Upper lobe of left lung (tissue), 6 donors: ENCODE results near the gene WFIKKN1. TPM values are rescaled to one million over a fixed set of nuclear protein-coding genes. Genes with fewer than 3 reads are reported as not detected.
A peak's percentile ranks its signal among the peaks of the same experiment; 100 is the strongest.

ENCODE experiments used
- ATAC-seq, 2 donors: fragments of 200-7000 bp; cut with Tn5 transposase; one replicate each; pipeline ENCODE4 v1.9.1; 2022; ENCODE audit warnings: mild to moderate bottlenecking in 2 of 2, moderate library complexity in 2 of 2; ENCODE audit not compliant: low FRiP score in 2 of 2
- DNase-seq, 2 donors: peaks; one replicate each; pipeline ENCODE4 v3.0.0-alpha.2; 2019 to 2020
- H3K27ac ChIP-seq, 4 donors: fragments of 200-600 bp; sonication (generic); one replicate each; pipeline ENCODE4 v1.5.1; 2016 to 2019
- H3K27me3 ChIP-seq, 4 donors: fragments of 200-600 bp; sonication (generic); one replicate each; pipeline ENCODE4 v1.5.1; 2017 to 2019
- H3K36me3 ChIP-seq, 4 donors: fragments of 200-600 bp; sonication (generic); one replicate each; pipeline ENCODE4 v1.5.1; 2016 to 2019
- H3K4me1 ChIP-seq, 4 donors: fragments of 200-600 bp; sonication (generic); one replicate each; pipeline ENCODE4 v1.5.1; 2018 to 2019
- H3K4me3 ChIP-seq, 4 donors: fragments of 200-600 bp; sonication (generic); one replicate each; pipeline ENCODE4 v1.5.1; 2017 to 2019; ENCODE audit warnings: mild to moderate bottlenecking in 2 of 4, moderate library complexity in 1 of 4
- H3K9me3 ChIP-seq, 4 donors: fragments of 200-600 bp; sonication (generic); one replicate each; pipeline ENCODE4 v1.5.1; 2018 to 2019
- EP300 ChIP-seq, 4 donors: sonication (generic); formaldehyde crosslinking; IDR thresholded peaks; one replicate each; pipeline ENCODE4 v1.5.1; 2017; ENCODE audit warnings: antibody characterized with exemption in 4 of 4, control low read depth in 2 of 4
- POLR2A ChIP-seq, 4 donors: fragments of 450-650 bp; IDR thresholded peaks; one replicate each; pipeline ENCODE4 v1.5.1; 2016 to 2017; ENCODE audit warnings: antibody characterized with exemption in 4 of 4, mild to moderate bottlenecking in 2 of 4
- POLR2AphosphoS5 ChIP-seq, 2 donors: sonication (generic); formaldehyde crosslinking; IDR thresholded peaks; one replicate each; pipeline ENCODE4 v1.5.1; 2017; ENCODE audit warnings: antibody characterized with exemption in 2 of 2
- WGBS, 2 donors: methylation state at CpG; one replicate each; pipeline ENCODE4 v1.1.5; 2017 to 2018; 5-methylcytosine and 5-hydroxymethylcytosine counted together
- total RNA-seq, 6 donors: library from RNA; depleted of rRNA in 4 of 6; stranded (reverse); fragments of >200 nt in 4 of 6; gene quantifications; one replicate each; pipeline versions ENCODE4 v1.1.0 to v1.2.1, GENCODE V29; 2016 to 2021
- TF ChIP-seq, protein P1 (sequence below), 6 experiments: fragments of 450-650 bp in 4 of 6; fragments of 200-600 bp in 2 of 6; sonication (generic) in 2 of 6; IDR thresholded peaks; one replicate each; pipeline ENCODE4 v1.5.1; 2016 to 2019; ENCODE audit warnings: antibody characterized with exemption in 6 of 6
- donor health status: DM: no; HTN: no; CAD: no; lungs with moderate emphysema.
- donor health status: DM: no; HTN: yes; CAD: no; lungs with severe emphysema.

WFIKKN1 gene
- total RNA-seq, 6 donors from 2014 or later, result 1.7 to 16.8 (median 5.8) TPM

DNA sequence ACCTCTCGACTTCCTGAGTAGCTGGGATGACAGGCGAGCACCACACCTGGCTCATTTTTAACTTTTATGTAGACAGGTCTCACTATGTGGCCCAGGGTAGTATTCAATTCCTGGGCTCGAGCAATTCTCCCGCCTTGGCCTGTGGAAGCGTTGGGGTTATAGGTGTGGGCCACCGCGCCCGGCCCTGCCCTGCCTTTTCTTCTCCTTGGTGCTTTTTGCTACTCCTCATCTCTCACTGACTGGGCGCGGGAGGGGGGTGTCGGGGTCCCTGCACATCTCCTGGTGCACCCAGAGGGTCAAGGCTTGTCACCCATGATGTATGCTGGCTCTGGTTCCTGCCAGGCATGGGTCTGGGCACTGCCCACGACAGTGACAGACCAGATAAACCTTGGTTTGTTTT lies 13.8 kb downstream of the WFIKKN1 start:
- no peaks in the 10 kb centered on the region for H3K9me3 ChIP-seq
- TF ChIP-seq POLR2A (IDR thresholded peaks at IDR 0.05) (no peak), POLR2AphosphoS5 (IDR thresholded peaks at IDR 0.05) (no peak), EP300 (IDR thresholded peaks at IDR 0.05) (no peak)
- TF ChIP-seq, protein P1, sequence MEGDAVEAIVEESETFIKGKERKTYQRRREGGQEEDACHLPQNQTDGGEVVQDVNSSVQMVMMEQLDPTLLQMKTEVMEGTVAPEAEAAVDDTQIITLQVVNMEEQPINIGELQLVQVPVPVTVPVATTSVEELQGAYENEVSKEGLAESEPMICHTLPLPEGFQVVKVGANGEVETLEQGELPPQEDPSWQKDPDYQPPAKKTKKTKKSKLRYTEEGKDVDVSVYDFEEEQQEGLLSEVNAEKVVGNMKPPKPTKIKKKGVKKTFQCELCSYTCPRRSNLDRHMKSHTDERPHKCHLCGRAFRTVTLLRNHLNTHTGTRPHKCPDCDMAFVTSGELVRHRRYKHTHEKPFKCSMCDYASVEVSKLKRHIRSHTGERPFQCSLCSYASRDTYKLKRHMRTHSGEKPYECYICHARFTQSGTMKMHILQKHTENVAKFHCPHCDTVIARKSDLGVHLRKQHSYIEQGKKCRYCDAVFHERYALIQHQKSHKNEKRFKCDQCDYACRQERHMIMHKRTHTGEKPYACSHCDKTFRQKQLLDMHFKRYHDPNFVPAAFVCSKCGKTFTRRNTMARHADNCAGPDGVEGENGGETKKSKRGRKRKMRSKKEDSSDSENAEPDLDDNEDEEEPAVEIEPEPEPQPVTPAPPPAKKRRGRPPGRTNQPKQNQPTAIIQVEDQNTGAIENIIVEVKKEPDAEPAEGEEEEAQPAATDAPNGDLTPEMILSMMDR (IDR thresholded peaks at IDR 0.05), result no peak
- 91% methylated on average over 12 of the region's 12 CpGs for WGBS, 2 donors
- DNase-seq (peak in 1 of 2 donors; percentile 74), ATAC-seq (no peak)
- H3K4me3 ChIP-seq, result no peak overlapping the region
- H3K27me3 ChIP-seq, result no peaks in the 10 kb centered on the region
- peaks cover 28 to 91% (median 57%) of the 10 kb centered on the region in 4 donors for H3K4me1 ChIP-seq
- no peak overlapping the region for H3K27ac ChIP-seq
- no peaks in the 10 kb centered on the region for H3K36me3 ChIP-seq

DNA sequence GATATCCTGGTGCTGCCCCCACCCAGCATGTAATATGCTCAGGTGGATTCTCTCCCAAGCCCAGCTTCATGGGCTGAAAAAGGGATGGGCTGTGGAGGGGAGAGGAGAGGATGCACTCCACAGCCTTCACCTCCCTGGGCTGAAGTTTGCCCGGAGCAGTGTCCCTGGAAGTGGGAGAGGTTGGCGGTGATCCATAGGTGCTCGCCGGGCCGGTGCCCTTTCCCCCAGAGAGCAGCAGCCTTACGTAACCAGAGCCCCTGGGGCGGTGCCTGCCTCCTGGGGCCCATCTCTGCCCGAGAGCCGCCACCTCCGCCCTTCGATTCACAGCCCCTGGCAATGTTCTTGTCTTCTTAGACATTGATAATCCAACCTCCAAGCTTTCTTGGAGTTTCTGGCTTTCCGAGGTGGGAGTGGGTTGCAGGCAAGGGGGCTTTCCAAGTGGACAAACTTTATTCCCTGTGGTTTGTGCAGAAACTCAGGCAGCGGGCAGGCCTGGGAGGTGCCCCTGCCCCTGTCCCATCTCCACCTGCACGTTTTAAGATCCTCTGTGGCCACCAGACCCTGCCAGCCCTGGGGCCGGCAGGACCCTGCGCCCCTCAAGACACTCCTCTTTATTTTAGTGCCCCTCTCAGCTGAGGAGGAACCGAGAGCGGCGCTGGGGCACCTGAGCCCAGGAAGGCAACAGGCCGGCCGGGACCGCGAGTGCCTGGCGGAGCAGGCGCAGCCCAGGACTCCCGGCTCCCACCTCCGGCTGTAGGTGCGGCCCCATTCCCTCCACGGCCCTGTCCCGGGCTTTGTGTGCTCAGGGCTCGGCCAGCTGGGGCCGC lies 15.3 kb downstream of the WFIKKN1 start:
- no peak overlapping the region for H3K4me3 ChIP-seq
- no peaks in the 10 kb centered on the region for H3K9me3 ChIP-seq
- WGBS, 2 donors, result 55 to 63% methylated on average over 16 to 28 of the region's 32 CpGs
- no peak for ATAC-seq
- peaks cover 38 to 94% (median 61%) of the 10 kb centered on the region in 4 donors for H3K4me1 ChIP-seq
- H3K36me3 ChIP-seq, result no peaks in the 10 kb centered on the region
- H3K27ac ChIP-seq, result peak overlapping the region in 3 of 4 donors; percentile 36 to 53 (median 42)
- H3K27me3 ChIP-seq, result no peaks in the 10 kb centered on the region
- DNase-seq, result peak; percentile 77 to 78
- no peak for TF ChIP-seq POLR2AphosphoS5 (IDR thresholded peaks at IDR 0.05)
- no peak for TF ChIP-seq POLR2A (IDR thresholded peaks at IDR 0.05)
- no peak for TF ChIP-seq EP300 (IDR thresholded peaks at IDR 0.05)
- TF ChIP-seq, protein P1 (IDR thresholded peaks at IDR 0.05), result no peak

DNA sequence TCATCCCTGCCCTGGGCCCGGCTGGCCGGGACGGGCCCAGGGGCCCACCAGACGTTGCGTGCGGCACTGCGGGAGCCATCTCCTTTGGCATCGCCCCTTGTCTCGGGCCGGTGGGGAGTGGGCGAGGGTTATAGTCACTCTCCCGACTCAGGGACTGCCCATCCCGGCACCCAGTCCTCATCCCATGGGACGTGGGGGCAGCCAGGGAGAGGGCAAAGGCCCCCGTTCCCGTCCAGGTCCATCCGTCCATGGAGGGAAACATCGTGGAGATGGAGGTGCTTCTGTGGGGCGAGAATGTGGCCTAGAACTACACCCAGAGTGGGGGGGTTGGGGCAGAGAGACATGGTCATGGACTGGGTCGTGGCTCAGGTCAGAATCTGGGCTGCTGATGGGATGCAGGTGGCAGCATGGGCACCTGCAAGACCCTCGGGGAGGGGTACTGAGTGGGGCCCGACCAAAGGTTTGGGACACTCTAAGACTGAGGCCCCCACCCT lies 15.9 kb downstream of the WFIKKN1 start:
- DNase-seq (no peak), ATAC-seq (no peak)
- Histone ChIP-seq H3K27ac (peak overlapping the region in 3 of 4 donors; percentile 36 to 53 (median 42)), H3K4me3 (no peak overlapping the region), H3K9me3 (no peaks in the 10 kb centered on the region), H3K36me3 (no peaks in the 10 kb centered on the region), H3K27me3 (no peaks in the 10 kb centered on the region), H3K4me1 (peaks cover 38 to 88% (median 58%) of the 10 kb centered on the region in 4 donors)
- WGBS, 2 donors, result 73 to 95% methylated on average over 9 to 15 of the region's 22 CpGs
- no peak for TF ChIP-seq EP300 (IDR thresholded peaks at IDR 0.05)
- TF ChIP-seq, protein P1 (IDR thresholded peaks at IDR 0.05), result no peak
- no peak for TF ChIP-seq POLR2A (IDR thresholded peaks at IDR 0.05)
- TF ChIP-seq POLR2AphosphoS5 (IDR thresholded peaks at IDR 0.05), result no peak

DNA sequence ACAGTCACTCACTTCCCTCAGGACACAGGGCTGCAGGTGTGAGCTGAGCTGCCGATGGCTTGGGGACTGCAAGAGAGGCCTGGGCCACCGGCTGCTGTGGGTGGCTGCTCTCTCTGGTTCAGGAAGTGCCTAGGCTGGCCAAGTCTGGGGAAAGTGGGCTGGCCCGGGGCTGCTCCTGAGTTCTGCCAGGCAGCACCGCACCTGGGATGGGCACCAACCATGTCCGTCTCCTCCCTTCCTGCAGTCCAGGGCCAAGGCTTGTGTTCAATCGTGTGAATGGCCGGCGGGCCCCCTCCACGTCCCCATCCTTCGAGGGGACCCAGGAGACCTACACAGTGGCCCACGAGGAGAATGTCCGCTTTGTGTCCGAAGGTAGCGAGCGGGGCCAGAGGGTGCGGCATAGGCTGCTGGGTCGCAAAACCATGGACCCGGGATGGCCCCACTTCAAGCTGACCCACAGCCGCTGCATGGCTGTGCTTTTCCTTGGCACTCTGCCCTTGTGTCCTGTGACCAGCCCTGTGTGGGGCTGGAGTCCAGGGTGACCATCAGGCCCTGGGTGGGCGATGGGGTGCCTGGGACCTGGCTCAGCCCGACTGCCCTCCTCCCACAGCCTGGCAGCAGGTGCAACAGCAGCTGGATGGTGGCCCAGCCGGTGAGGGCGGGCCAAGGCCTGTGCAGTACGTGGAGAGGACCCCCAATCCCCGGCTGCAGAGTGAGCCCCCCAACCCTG lies 16.6 kb downstream of the WFIKKN1 start:
- Histone ChIP-seq H3K4me1 (peaks cover 36 to 81% (median 56%) of the 10 kb centered on the region in 4 donors), H3K27ac (peak overlapping the region in 2 of 4 donors; percentile 44 to 86), H3K36me3 (peaks cover 0 to 1% (median 0%) of the 10 kb centered on the region in 4 donors), H3K27me3 (no peaks in the 10 kb centered on the region), H3K4me3 (no peak overlapping the region), H3K9me3 (no peaks in the 10 kb centered on the region)
- ATAC-seq (no peak), DNase-seq (peak in 1 of 2 donors; percentile 73)
- TF ChIP-seq, protein P1 (IDR thresholded peaks at IDR 0.05), result no peak
- 86 to 100% methylated on average over 10 to 19 of the region's 25 CpGs for WGBS, 2 donors
